ENCODE data around the gene GNG10. TPM values are rescaled to one million over a fixed set of nuclear protein-coding genes. Genes with fewer than 3 reads are reported as not detected.
"Not testable (repeated sequence)": the region's sequence is repeated elsewhere in the genome, so short reads cannot be mapped to it uniquely, and the experiment has no call there.

GNG10 gene
- total RNA-seq, 2 experiments from 2014 or later = 21.7 to 22.1 TPM

DNA sequence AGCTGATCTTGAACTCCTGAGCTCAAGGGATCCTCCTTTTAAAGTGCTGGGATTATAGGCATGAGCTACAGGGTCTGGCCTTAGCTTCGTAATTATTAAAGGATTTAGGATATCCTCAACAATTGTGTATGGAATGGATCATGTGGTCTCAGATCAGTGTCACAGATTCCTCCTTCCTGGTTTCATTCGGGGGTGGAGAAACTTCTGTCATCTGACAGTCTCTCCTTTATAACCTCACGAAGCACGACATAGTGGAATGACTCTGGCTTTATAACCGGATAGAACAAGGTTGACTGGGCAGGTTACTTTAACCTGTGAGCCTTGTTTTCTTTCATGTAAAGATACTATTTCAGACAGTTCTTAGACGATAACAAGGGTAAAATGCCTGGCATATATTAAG, 4.4 kb upstream of the GNG10 start:
- no peak for DNase-seq
- Mint-ChIP-seq H3K36me3 (peaks cover 17% of the 10 kb centered on the region), H3K27ac (no peak overlapping the region), H3K4me1 (ENCODE audit: low read depth) (peaks cover 11% of the 10 kb centered on the region), H3K27me3 (no peaks in the 10 kb centered on the region), H3K9me3 (no peaks in the 10 kb centered on the region), H3K4me3 (no peak overlapping the region)
- intact Hi-C loops (cut with micrococcal nuclease) = no loop called here
- CTCF ChIA-PET = no interaction called here
- POLR2A ChIA-PET = no interaction called here

DNA sequence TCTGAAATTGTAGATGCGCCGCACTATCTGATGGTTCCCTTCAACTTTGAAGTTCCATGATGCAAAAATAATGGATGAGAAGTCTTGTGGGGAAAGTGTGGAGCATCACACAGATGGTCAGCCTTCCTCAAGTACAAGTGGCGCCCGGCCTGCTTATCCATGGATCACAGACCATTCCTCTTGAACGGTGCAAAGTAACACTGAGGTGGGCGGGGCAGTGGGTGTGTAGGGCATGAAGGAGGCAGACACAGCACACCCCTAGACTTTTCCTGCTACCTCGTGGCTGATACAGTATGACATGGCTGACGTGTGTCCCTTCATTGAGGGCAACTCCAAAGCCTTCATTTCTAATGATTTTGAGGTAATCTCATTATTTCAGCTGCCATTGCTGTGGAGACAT, 2.5 kb upstream of the GNG10 start:
- H3K4me3 Mint-ChIP-seq = no peak overlapping the region
- CTCF ChIA-PET = interaction anchor here (0.8 kb wide), 1 partner anchor 258 kb away, joined by 3 read pairs; no protein-coding TSS in a partner anchor
- H3K27me3 Mint-ChIP-seq = no peaks in the 10 kb centered on the region
- DNase-seq = no peak
- POLR2A ChIA-PET = no interaction called here
- intact Hi-C loops (cut with micrococcal nuclease) = no loop called here
- H3K36me3 Mint-ChIP-seq = peaks cover 11% of the 10 kb centered on the region
- H3K27ac Mint-ChIP-seq = no peak overlapping the region
- no peaks in the 10 kb centered on the region for H3K9me3 Mint-ChIP-seq
- peaks cover 24% of the 10 kb centered on the region for H3K4me1 Mint-ChIP-seq (ENCODE audit: low read depth)

DNA sequence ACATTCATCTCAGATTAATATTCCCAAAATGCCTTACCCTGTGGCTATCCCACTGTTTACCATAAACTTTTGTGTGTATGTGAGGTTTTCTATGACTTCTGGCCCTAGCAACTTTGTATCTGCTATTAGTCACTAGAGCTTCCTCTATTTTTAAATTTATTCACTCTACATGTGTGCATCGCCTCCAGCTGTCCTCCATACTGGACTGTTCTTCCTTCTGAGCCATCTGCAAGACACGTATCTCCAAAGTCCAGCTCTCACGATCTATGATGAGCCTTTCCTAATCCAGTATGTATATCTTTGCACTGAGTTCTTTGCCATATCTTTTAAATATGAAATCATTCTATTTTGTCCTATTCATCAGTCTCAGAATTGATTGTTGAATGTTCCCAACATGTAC, 1.7 kb upstream of the GNG10 start:
- H3K27ac Mint-ChIP-seq = no peak overlapping the region
- no peaks in the 10 kb centered on the region for H3K9me3 Mint-ChIP-seq
- DNase-seq = no peak
- no peak overlapping the region for H3K4me3 Mint-ChIP-seq
- intact Hi-C loops (cut with micrococcal nuclease) = no loop called here
- H3K36me3 Mint-ChIP-seq = peaks cover 8% of the 10 kb centered on the region
- CTCF ChIA-PET = interaction anchor here (0.8 kb wide), 1 partner anchor 259 kb away, joined by 3 read pairs; no protein-coding TSS in a partner anchor
- H3K4me1 Mint-ChIP-seq (ENCODE audit: low read depth) = peaks cover 24% of the 10 kb centered on the region
- no peaks in the 10 kb centered on the region for H3K27me3 Mint-ChIP-seq
- POLR2A ChIA-PET = no interaction called here

DNA sequence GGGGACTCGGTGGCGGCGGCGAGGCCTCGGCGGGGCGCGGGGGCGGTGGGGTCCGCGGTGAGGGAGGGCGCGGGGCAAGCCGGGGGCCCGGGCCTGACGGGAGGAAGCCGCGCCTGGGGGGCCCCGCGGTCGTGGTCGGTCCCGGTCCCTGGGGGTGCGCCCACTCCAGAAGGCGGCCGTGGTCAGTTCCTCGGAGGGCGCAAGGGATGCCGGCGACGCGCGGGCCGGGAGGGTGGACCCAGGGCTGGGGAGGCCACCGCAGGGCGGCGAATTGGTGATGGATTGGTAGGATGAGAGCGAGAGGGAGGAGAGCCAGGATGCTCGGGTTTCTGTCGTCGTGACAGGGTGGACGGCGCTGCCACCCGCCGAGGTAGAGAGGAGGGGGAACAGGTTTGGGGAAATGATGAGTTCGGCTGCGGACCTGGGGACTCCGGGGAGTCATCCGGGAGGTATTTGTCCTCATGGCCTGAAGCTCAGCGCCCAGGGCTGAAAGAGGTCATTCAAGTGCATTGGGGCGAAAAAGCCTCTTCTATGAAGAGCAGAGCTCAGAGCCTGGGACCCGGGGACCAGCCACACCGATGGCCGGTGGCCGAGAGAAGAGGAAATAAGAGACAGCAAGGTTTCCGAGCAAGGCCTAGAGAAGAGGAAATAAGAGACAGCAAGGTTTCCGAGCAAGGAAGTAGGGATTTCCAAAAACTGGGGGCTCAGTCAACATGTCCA, 557 bp downstream of the GNG10 start:
- CTCF ChIA-PET = interaction anchor here (1.0 to 2.1 kb wide), 3 partner anchors 17 to 64 kb away, joined by 3 to 12 read pairs (median 5); partner anchors contain the start of gene DNAJC25
- peak overlapping the region; percentile 92 for H3K27ac Mint-ChIP-seq
- intact Hi-C loops (cut with micrococcal nuclease) = loop anchor here (1.0 to 2.0 kb wide), 3 partner anchors 31 to 177 kb away; partner anchors contain the start of genes DNAJC25, ECPAS and PTGR1
- no peaks in the 10 kb centered on the region for H3K9me3 Mint-ChIP-seq
- POLR2A ChIA-PET = interaction anchor here (0.6 to 3.1 kb wide), 5 partner anchors 10 to 235 kb away, joined by 3 to 21 read pairs (median 6); partner anchors contain the start of genes DNAJC25 and UGCG
- peak; percentile 50 for DNase-seq
- H3K4me3 Mint-ChIP-seq = peak overlapping the region; percentile 95
- no peaks in the 10 kb centered on the region for H3K27me3 Mint-ChIP-seq
- H3K4me1 Mint-ChIP-seq (ENCODE audit: low read depth) = peaks cover 27% of the 10 kb centered on the region
- peaks cover 10% of the 10 kb centered on the region for H3K36me3 Mint-ChIP-seq

DNA sequence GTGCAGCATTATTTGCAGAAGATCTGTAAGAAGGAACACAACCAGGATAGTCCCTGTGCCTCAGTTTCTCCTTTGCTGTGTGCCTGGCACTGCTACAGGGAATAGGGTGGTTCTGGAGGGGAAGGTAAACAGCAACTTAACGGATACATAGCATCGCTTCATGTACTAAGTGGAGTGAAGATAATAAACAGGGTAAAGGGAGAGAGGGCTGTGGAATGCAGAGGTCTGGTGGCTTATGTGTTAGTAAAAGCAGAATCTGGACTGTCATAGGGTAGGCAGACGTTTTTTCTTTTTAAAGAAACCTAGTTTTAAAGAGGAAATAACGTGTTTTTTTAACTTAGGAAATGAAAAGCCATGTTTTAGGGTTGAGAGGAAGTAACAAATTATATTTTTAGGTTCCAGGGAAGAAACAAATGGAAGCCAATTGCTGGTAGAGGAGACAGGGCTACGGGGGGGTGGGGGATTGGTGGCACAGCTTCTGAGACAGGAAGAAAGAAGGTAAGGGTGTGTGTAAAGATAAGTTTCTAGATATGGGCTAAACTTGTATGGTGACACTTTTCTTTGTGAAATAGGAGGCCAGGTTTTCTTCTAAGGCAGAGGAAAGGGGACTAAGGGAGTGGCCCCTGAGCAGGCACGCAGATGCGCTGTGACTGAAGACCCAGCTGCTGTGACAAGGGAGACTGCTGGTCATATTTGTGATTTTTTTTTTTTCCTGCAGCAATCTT, 1.3 kb downstream of the GNG10 start:
- no peaks in the 10 kb centered on the region for H3K9me3 Mint-ChIP-seq
- CTCF ChIA-PET = interaction anchor here (2.1 kb wide), 1 partner anchor 31 kb away, joined by 12 read pairs; the partner anchor contains the start of gene DNAJC25
- peak overlapping the region; percentile 95 for H3K4me3 Mint-ChIP-seq
- H3K27me3 Mint-ChIP-seq = no peaks in the 10 kb centered on the region
- peak; percentile 19 for DNase-seq
- POLR2A ChIA-PET = interaction anchor here (0.6 to 3.1 kb wide), 4 partner anchors 9 to 234 kb away, joined by 3 to 21 read pairs (median 6); partner anchors contain the start of genes DNAJC25 and UGCG
- H3K27ac Mint-ChIP-seq = peak overlapping the region; percentile 92
- intact Hi-C loops (cut with micrococcal nuclease) = loop anchor here (1.0 to 2.0 kb wide), 3 partner anchors 31 to 178 kb away; partner anchors contain the start of genes DNAJC25, ECPAS and PTGR1
- H3K36me3 Mint-ChIP-seq = peaks cover 12% of the 10 kb centered on the region
- H3K4me1 Mint-ChIP-seq (ENCODE audit: low read depth) = peaks cover 27% of the 10 kb centered on the region

DNA sequence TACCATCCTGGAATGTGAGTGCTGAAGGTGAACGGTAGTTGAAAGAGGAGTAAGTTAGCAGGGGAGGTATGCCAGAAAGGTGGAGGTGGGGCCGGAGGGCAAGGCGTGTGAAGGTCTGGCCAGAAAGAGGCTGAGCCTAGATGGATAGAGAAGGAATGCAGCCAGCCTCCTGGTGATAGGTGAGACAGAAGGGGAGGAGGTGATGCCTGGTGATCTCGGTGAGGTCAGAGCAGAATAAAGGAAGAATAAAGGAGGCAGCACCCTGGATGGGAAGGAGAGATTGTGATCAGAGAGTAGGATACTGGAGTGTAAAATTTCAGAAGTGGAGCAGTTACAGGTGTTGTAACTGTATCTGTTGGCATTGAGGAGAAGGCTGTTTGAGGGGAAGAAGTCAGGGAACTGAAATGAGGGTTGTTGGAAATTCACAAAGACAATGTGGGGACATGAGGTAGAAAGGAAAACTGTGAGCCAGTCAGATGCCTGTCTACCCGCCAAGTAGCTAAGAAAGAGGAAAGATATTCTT, 2.0 kb downstream of the GNG10 start:
- POLR2A ChIA-PET = interaction anchor here (3.1 kb wide), 1 partner anchor 32 kb away, joined by 21 read pairs; the partner anchor contains the start of gene DNAJC25

DNA sequence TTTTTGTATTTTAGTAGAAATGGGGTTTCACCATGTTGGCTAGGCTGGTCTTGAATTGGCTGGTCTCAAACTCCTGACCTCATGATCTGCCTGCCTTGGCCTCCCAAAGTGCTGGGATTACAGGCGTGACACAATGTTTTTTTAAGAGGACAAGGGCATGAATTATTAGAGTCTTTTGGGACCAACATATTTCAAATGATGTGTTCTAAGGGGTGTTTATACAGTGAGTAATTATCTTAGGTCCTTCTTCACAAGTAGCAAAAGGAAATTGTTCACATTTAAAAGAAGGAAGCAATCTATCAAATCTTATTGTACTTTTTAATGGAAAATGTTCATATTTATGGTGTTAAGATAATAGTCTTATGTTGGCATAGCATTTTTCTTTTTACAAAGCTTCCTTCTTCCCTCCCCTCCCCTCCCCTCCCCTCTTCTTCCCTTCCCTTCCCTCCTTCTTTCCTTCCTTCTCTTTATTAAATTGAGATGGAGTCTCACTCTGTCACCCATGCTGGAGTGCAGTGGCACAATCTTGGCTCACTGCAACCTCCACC, 6.7 kb downstream of the GNG10 start:
- Mint-ChIP-seq H3K36me3 (peaks cover 23% of the 10 kb centered on the region), H3K4me3 (no peak overlapping the region), H3K4me1 (ENCODE audit: low read depth) (peaks cover 8% of the 10 kb centered on the region), H3K27me3 (no peaks in the 10 kb centered on the region), H3K27ac (no peak overlapping the region), H3K9me3 (no peaks in the 10 kb centered on the region)
- CTCF ChIA-PET = no interaction called here
- POLR2A ChIA-PET = no interaction called here
- intact Hi-C loops (cut with micrococcal nuclease) = no loop called here
- DNase-seq = no peak

More for the DNA sequence above, 2.0 kb downstream of the GNG10 start:
- CTCF ChIA-PET = no interaction called here
- no peaks in the 10 kb centered on the region for H3K27me3 Mint-ChIP-seq
- peak overlapping the region; percentile 95 for H3K4me3 Mint-ChIP-seq
- intact Hi-C loops (cut with micrococcal nuclease) = loop anchor here (2.0 kb wide), 2 partner anchors 65 to 179 kb away; partner anchors contain the start of genes ECPAS and PTGR1
- H3K9me3 Mint-ChIP-seq = no peaks in the 10 kb centered on the region
- no peak for DNase-seq
- H3K36me3 Mint-ChIP-seq = peaks cover 15% of the 10 kb centered on the region
- H3K4me1 Mint-ChIP-seq (ENCODE audit: low read depth) = peaks cover 24% of the 10 kb centered on the region
- peak overlapping the region; percentile 92 for H3K27ac Mint-ChIP-seq

DNA sequence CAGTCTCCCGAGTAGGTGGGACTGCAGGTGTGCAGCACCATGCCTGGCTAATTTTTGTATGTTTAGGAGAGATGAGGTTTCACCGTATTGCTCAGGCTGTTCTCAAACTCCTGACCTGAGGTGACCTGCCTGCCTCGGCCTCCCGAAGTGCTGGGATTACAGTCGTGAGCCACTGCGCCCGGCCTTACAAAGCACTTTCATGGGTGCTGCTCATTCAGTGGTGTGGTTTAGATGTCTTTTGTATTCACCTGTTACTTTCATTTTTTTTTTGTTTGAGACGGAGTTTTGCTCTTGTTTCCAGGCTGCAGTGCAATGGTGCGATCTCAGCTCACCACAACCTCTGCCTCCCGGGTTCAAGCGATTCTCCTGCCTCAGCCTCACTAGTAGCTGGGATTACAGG, 7.2 kb downstream of the GNG10 start:
- CTCF ChIA-PET; POLR2A ChIA-PET; H3K4me1 Mint-ChIP-seq (ENCODE audit: low read depth); H3K27ac Mint-ChIP-seq; H3K4me3 Mint-ChIP-seq; intact Hi-C loops (cut with micrococcal nuclease); H3K9me3 Mint-ChIP-seq; H3K27me3 Mint-ChIP-seq; DNase-seq: not testable (repeated sequence)
- peaks cover 23% of the 10 kb centered on the region for H3K36me3 Mint-ChIP-seq

DNA sequence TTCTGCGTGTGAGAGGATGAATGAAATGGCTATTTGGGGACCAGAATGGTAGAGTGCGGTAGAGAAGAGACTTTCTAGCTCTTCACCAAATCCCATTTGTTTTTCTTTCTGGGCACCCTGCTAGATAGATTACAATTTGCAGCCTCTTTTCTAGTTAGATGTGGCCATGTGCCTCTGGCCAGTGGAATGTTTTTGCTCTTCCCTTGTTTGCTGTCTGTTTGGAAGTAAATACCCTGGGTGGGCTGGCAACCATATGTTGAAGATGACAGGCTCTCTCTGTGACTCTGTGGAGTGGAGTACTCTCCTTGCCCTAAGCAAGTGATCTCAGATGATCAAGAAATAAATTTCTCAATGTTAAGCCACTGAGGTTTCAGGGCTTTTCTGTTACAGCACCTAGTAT, 12.9 kb downstream of the GNG10 start:
- Mint-ChIP-seq H3K4me3 (no peak overlapping the region), H3K27ac (no peak overlapping the region), H3K27me3 (no peaks in the 10 kb centered on the region), H3K9me3 (no peaks in the 10 kb centered on the region), H3K4me1 (ENCODE audit: low read depth) (no peaks in the 10 kb centered on the region), H3K36me3 (peaks cover 23% of the 10 kb centered on the region)
- intact Hi-C loops (cut with micrococcal nuclease) = no loop called here
- CTCF ChIA-PET = no interaction called here
- POLR2A ChIA-PET = interaction anchor here (1.2 kb wide), 1 partner anchor 12 kb away, joined by 3 read pairs; no protein-coding TSS in a partner anchor
- no peak for DNase-seq

DNA sequence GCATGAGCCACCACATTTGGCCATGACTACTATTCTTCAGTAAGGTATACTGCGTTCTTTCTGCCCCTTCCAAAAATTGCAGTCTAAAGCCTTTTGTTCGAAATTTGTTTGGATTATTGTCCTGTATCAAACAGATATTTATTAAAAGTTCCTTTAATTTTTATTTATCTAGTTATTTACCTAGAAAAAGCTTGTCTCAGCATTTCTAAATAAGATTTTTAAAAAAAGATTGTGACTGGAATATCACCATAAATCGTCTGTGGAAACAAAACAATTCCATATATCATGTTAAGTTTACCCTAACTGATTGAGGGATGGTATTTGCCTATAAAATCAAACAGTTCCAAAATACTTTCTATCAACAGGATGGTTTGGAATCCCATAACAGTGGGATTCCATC, 14.7 kb downstream of the GNG10 start:
- peaks cover 19% of the 10 kb centered on the region for H3K36me3 Mint-ChIP-seq
- DNase-seq = no peak
- intact Hi-C loops (cut with micrococcal nuclease) = no loop called here
- ChIA-PET POLR2A (no interaction called here), CTCF (interaction anchor here (0.6 kb wide), 1 partner anchor 147 kb away, joined by 3 read pairs; no protein-coding TSS in a partner anchor)
- H3K4me3 Mint-ChIP-seq = no peak overlapping the region
- no peak overlapping the region for H3K27ac Mint-ChIP-seq
- no peaks in the 10 kb centered on the region for H3K4me1 Mint-ChIP-seq (ENCODE audit: low read depth)
- no peaks in the 10 kb centered on the region for H3K27me3 Mint-ChIP-seq
- H3K9me3 Mint-ChIP-seq = no peaks in the 10 kb centered on the region

DNA sequence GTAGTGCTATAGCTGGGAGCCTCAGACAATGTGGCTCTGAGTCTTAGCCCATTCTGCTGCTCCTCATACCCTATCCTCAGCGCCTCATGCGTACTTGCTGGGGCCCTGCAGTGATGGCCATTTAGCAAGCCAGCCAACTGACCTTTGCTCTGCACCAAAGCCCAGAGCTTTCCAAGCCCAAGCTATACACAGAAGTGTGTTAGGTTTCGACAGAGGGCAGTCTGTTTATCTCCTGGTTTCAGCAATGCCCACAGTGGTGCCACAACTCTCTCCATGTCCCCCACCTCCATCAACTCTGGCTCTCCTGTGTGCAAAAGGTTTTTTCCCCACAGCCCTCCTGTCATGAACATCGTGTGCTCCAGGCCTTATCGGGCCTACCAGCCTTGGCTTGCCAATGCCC, 16.9 kb downstream of the GNG10 start:
- H3K9me3 Mint-ChIP-seq = no peaks in the 10 kb centered on the region
- H3K36me3 Mint-ChIP-seq = peaks cover 17% of the 10 kb centered on the region
- CTCF ChIA-PET = interaction anchor here (0.6 kb wide), 1 partner anchor 21 kb away, joined by 4 read pairs; no protein-coding TSS in a partner anchor
- DNase-seq = no peak
- intact Hi-C loops (cut with micrococcal nuclease) = no loop called here
- no peaks in the 10 kb centered on the region for H3K27me3 Mint-ChIP-seq
- no peak overlapping the region for H3K4me3 Mint-ChIP-seq
- no peak overlapping the region for H3K27ac Mint-ChIP-seq
- POLR2A ChIA-PET = no interaction called here
- no peaks in the 10 kb centered on the region for H3K4me1 Mint-ChIP-seq (ENCODE audit: low read depth)

DNA sequence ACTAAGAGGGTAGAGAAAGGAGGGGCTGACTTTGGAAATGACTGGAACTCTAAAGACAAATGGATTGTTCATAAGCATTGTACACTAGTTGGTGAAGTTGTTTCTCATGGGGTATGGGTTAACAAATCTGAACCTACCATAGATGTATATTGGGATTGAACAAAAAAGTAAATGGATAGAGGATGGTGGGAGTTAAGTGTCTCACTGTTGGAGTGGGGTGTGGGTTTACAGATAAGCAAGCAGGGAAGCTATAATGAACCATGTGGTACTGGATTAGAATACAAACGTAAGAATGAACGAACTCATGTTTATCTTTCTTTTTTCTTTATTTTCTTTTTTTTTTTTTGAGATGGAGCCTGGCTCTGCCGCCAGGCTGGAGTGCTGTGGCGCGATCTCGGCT, 17.8 kb downstream of the GNG10 start:
- Mint-ChIP-seq H3K4me3 (no peak overlapping the region), H3K27me3 (no peaks in the 10 kb centered on the region), H3K9me3 (no peaks in the 10 kb centered on the region), H3K4me1 (ENCODE audit: low read depth) (no peaks in the 10 kb centered on the region), H3K27ac (no peak overlapping the region), H3K36me3 (peaks cover 17% of the 10 kb centered on the region)
- CTCF ChIA-PET = interaction anchor here (0.6 kb wide), 1 partner anchor 12 kb away, joined by 3 read pairs; no protein-coding TSS in a partner anchor
- POLR2A ChIA-PET = no interaction called here
- DNase-seq = no peak
- intact Hi-C loops (cut with micrococcal nuclease) = no loop called here
